Neural crest cell (in vitro differentiated cells): ENCODE measurements around the gene NEMF. TPM values are rescaled to one million over a fixed set of nuclear protein-coding genes. Genes with fewer than 3 reads are reported as not detected.
"Not testable (repeated sequence)": the region's sequence is repeated elsewhere in the genome, so short reads cannot be mapped to it uniquely, and the experiment has no call there.

Experiments
- DNase-seq: peaks from one replicate; pipeline ENCODE4 v3.0.0; 2021; ENCODE audit warnings: low read depth, mixed read lengths, low spot score
- H3K27ac Mint-ChIP-seq: one replicate; pipeline ENCODE4 v1.8.0; 2021; ENCODE audit warnings: mild to moderate bottlenecking, mixed read lengths; ENCODE audit not compliant: unreplicated experiment
- H3K27me3 Mint-ChIP-seq: 2 replicates; pipeline ENCODE4 v1.8.0; 2021; ENCODE audit warnings: low read depth, mild to moderate bottlenecking, mixed read lengths
- H3K36me3 Mint-ChIP-seq: 2 replicates; pipeline ENCODE4 v1.8.0; 2021; ENCODE audit warnings: low read depth, mild to moderate bottlenecking, mixed read lengths
- H3K4me1 Mint-ChIP-seq: 2 replicates; pipeline ENCODE4 v1.8.0; 2021; ENCODE audit warnings: mixed read lengths
- H3K4me3 Mint-ChIP-seq: one replicate; pipeline ENCODE4 v1.8.0; 2021; ENCODE audit warnings: mild to moderate bottlenecking, mixed read lengths
- H3K9me3 Mint-ChIP-seq: 2 replicates; pipeline ENCODE4 v1.8.0; 2021; ENCODE audit warnings: mixed read lengths
- total RNA-seq: library from RNA; stranded (reverse); gene quantifications from 2 replicates; pipeline ENCODE4 v1.2.1, GENCODE V29; 2021
- TF ChIP-seq, protein P1 (sequence below): fragments of 200-600 bp; sonication (generic); conservative IDR thresholded peaks from 2 replicates; pipeline ENCODE4 v1.5.0; 2021; ENCODE audit warnings: antibody characterized with exemption, mild to moderate bottlenecking

NEMF gene
- total RNA-seq, 1 donor from 2014 or later: 71.0 TPM

GRCh38 chr14:49767270-49767570 lies 85.4 kb downstream of the NEMF start:
- H3K27me3 Mint-ChIP-seq: no peaks in the 10 kb centered on the region
- TF ChIP-seq, protein P1, sequence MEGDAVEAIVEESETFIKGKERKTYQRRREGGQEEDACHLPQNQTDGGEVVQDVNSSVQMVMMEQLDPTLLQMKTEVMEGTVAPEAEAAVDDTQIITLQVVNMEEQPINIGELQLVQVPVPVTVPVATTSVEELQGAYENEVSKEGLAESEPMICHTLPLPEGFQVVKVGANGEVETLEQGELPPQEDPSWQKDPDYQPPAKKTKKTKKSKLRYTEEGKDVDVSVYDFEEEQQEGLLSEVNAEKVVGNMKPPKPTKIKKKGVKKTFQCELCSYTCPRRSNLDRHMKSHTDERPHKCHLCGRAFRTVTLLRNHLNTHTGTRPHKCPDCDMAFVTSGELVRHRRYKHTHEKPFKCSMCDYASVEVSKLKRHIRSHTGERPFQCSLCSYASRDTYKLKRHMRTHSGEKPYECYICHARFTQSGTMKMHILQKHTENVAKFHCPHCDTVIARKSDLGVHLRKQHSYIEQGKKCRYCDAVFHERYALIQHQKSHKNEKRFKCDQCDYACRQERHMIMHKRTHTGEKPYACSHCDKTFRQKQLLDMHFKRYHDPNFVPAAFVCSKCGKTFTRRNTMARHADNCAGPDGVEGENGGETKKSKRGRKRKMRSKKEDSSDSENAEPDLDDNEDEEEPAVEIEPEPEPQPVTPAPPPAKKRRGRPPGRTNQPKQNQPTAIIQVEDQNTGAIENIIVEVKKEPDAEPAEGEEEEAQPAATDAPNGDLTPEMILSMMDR: no peak
- no peak for DNase-seq
- peak overlapping the region; percentile 98 for H3K27ac Mint-ChIP-seq
- H3K4me3 Mint-ChIP-seq: peak overlapping the region; percentile 93
- peaks cover 37% of the 10 kb centered on the region for H3K4me1 Mint-ChIP-seq
- H3K9me3 Mint-ChIP-seq: no peaks in the 10 kb centered on the region
- H3K36me3 Mint-ChIP-seq: no peaks in the 10 kb centered on the region

DNA sequence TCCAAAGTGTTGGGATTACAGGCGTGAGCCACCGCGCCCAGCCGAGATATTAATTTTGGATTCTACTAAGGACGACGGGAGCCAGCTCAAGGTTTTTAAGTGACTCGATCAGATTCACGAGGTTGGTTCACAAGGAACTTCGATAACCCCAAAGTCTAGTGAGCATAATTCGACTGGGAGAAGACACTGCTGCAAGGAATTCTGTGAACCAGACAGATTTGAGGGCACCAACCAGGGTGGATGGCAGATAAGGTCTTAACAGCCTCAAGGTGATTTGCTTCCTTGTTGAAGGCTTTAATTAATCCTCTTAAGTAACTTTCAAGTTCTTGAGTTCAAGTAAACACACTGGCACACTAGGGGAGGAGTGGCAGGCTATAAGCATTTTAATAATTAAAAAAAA lies 85.7 kb downstream of the NEMF start:
- peak overlapping the region; percentile 98 for H3K27ac Mint-ChIP-seq
- H3K4me3 Mint-ChIP-seq: peak overlapping the region; percentile 93
- H3K36me3 Mint-ChIP-seq: no peaks in the 10 kb centered on the region
- TF ChIP-seq, protein P1: no peak
- H3K4me1 Mint-ChIP-seq: peaks cover 37% of the 10 kb centered on the region
- no peaks in the 10 kb centered on the region for H3K27me3 Mint-ChIP-seq
- DNase-seq: no peak
- no peaks in the 10 kb centered on the region for H3K9me3 Mint-ChIP-seq

- DNase-seq: no peak
- TF ChIP-seq, protein P1: no peak
- H3K4me3 Mint-ChIP-seq: no peak overlapping the region
- H3K4me1 Mint-ChIP-seq: peaks cover 4% of the 10 kb centered on the region
- no peak overlapping the region for H3K27ac Mint-ChIP-seq
- no peaks in the 10 kb centered on the region for H3K36me3 Mint-ChIP-seq
- no peaks in the 10 kb centered on the region for H3K9me3 Mint-ChIP-seq
- H3K27me3 Mint-ChIP-seq: peaks cover 8% of the 10 kb centered on the region
These were observed 90.6 kb downstream of the NEMF start for GRCh38 chr14:49761839-49762551.

DNA sequence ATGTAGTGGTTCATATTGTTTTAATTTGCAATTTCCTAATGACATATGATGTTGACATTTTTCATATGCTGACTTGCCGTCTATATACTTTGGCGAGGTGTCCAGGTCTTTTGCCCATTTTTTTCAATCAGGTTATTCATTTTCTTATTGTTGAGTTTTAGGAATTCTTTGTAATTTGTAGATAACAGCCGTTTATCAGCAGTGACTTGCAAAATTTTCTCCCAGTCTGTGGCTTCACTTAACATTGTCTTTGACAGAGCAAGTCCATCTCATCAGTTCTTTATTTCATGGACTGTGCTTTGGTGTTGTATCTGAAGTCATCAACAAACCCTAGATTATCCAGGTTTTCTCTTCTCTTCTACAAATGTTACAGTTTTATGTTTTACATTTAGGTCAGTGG lies 97.2 kb downstream of the NEMF start:
- H3K27me3 Mint-ChIP-seq: peaks cover 8% of the 10 kb centered on the region
- H3K9me3 Mint-ChIP-seq: peaks cover 3% of the 10 kb centered on the region
- TF ChIP-seq, protein P1: no peak
- H3K36me3 Mint-ChIP-seq: no peaks in the 10 kb centered on the region
- no peak overlapping the region for H3K27ac Mint-ChIP-seq
- H3K4me3 Mint-ChIP-seq: no peak overlapping the region
- H3K4me1 Mint-ChIP-seq: peaks cover 4% of the 10 kb centered on the region
- DNase-seq: no peak

DNA sequence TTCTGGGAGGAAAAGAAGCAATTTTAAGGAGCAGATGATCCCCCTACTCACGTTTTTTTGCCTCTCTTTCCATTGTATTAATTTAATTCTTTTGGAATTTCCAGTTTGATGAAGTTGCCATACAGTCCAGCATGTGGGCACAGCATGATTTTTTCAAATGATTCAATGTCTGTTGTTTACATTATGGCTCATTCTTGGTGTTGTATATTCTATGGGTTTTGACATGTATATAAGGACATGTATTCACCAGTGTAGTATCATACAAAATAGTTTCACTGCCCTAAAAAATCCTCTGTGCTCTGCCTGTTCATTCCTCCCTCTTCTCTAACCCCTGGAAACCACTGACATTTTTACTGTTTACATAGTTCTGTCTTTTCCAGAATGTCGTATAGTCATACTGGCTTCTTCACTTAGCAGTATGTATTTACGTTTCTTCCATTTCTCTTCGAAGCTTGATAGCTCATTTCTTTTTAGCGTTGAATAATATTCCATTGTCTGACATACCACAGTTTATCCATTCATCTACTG lies 98.0 kb downstream of the NEMF start:
- Mint-ChIP-seq H3K27ac (no peak overlapping the region), H3K9me3 (peaks cover 3% of the 10 kb centered on the region), H3K4me1 (peaks cover 4% of the 10 kb centered on the region), H3K4me3 (no peak overlapping the region), H3K27me3 (peaks cover 3% of the 10 kb centered on the region), H3K36me3 (no peaks in the 10 kb centered on the region)
- TF ChIP-seq, protein P1: no peak
- DNase-seq: no peak

DNA sequence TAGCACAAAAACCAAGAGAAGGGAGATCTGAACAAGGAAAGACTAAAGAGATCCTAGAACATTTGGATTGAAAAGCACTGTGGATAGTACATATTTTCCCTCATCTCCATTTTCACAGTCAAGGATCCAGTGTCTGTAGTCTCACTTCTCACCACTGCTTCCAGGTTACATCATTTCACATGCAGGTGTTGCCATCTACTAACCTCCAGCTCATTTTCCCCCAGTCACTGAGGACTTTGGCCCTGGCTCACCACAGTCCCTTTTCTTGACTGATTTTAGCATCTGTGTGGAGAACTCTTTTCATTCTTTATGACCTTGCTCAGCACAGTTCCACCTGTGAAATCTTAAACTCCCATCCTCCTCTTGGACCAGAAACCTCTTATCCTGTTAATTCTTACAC lies 106.1 kb downstream of the NEMF start:
- H3K9me3 Mint-ChIP-seq, H3K27me3 Mint-ChIP-seq, H3K36me3 Mint-ChIP-seq, DNase-seq, H3K27ac Mint-ChIP-seq, H3K4me1 Mint-ChIP-seq, H3K4me3 Mint-ChIP-seq: not testable (repeated sequence)
